HG03342 (cell line): ENCODE results near the gene TEX13A.
"Not testable (repeated sequence)": the region's sequence is repeated elsewhere in the genome, so short reads cannot be mapped to it uniquely, and the experiment has no call there.

Experiments
- ATAC-seq: cut with Tn5 transposase; IDR thresholded peaks from one replicate; pipeline ENCODE4 v1.9.1; 2021; ENCODE audit warnings: mild to moderate bottlenecking, moderate library complexity; ENCODE audit not compliant: unreplicated experiment

TEX13A gene, protein sequence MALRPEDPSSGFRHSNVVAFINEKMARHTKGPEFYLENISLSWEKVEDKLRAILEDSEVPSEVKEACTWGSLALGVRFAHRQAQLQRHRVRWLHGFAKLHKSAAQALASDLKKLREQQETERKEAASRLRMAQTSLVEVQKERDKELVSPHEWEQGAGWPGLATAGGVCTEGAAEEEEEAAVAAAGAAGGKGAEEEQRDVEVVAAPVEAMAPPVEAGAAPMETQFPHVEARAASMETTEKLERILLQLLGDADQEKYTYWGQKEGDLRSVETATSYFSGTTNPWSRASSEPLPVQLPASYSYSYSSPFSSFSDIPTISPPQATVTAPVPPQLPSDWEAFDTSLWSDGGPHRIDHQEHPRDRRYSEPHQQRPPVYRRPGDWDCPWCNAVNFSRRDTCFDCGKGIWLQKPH

DNA sequence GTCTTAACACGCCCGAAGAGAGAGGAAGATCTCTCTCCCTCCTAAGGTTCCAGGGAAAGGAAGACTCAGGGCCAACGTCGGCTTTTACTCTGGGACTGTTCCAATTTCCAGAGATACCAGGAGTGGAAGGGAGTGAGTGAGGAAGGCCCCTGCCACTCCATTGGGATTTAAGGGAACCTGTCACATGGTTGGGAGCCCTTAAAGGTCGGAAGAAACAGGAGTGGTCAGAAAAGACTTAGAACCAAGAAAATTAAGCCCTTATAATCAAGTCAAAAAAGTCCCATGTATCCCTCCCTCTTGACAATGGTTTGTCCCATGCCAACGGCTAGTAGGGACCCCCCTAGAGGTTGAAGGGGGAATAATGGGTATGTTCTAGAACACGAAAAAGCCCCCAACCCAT lies at the start of gene TEX13A:
TEX13A (minus strand) TSS at position 59 of the 400 bp plus-strand sequence. CDS start 297 bp downstream, outside the sequence.
- ATAC-seq, result no peak

DNA sequence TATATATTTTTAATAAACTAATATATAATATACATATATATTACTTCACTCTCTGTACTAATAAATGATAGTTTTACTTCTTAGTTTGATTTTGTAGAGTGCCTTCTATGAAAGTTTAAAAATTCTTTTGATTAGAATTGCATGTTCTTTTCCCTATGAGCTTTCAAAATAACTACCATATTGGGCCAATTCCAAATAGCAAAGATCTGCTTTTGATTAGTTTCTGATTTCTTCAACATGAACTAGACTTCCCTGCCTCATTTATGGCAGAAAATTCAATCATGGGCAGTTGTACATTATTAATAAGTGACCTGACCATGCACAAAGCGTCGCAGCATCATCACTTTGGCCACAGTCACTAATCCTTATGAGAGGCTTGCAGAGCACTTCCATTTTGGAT lies 48.9 kb upstream of the TEX13A start:
- no peak for ATAC-seq

DNA sequence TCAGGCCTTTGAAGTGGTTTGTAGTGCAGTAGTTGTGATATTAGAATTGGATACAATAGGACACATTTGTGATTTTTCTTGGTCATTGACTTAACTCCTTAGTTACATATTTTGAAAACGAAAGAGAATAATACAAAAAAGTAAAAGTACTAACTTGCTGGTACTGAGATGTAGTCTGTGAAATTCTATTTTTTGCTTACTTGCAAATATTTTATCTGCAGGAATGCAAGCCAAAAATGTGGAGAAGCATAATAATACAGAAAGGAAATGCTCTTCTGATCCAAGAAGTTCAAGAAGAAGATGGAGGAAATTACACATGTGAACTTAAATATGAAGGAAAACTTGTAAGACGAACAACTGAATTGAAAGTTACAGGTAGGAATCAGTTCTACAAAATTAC lies 46.7 kb upstream of the TEX13A start:
- ATAC-seq, result no peak

DNA sequence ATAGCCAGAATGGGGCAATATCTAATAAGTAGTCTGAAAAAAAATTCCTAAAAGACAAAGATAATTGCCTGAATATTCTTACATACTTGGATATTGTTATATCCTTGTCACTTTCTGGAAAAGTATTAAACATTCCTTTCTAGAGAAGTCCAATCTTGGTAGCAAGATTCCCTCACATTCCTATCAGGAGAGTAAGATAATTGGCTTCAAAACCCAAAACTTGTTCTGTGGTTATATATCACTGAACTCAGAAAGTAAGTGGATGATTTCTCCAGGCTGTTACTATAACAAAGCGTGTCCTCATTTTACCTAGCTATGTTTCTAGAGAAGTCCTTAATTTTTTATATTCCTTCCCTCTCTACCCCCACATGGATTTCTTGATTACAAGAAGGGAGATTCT lies 46.0 kb upstream of the TEX13A start:
- ATAC-seq, result no peak

DNA sequence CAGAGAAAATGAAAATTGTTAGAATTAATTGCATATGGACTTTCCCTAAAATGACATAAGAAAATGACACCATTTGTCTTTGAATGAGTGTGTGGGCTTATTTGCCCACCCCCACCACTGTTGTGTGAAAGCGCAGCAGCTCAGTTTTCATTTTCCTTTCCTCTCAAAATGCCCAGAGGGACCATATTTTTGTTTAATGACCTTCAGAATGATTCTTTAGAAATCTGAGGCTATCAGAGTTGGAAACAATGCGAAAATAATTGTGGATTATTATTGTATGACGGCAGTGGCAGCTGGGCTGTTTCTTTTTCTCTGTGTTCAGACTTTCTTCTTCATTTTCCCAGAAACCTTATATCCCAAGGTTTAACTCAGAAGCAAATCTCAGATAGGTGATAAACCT lies 44.6 kb upstream of the TEX13A start:
- ATAC-seq, result no peak

DNA sequence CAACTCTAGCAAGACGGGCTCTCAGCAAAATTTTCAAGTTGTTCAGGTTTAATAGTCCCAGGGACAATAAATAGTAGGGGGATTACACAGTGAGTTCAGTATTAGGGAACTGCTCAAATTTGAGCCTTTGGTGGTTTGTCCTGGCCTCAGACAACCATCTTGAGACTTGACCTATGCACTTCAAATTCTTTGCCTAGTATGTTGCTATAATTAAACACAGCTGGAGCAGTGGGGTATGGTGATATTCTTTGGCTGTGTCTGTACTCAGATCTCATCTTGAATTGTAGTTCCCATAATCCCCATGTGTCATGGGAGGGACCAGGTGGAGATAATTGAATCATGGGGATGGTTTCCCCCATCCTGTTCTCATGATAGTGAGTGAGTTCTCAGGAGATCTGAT lies 43.3 kb upstream of the TEX13A start:
- ATAC-seq, result no peak

DNA sequence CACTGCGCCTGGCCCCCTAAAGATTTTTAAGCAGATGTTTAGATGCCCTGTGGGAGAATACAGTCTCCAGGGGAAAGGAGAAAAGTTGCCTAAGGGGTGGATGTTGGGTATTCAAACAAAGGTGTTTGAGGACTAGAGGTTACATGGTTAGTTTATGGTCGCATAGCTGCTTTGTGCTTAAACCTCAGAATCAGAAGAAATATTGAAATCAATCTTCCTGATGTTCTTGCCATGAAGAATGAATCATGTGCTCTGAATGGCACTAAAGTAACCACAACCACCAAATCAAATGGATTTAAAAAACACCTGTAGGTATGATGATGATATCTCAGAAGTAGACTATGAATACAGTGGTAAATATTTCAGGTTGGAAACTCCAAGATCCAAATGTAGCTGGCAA lies 42.7 kb upstream of the TEX13A start:
- no peak for ATAC-seq

DNA sequence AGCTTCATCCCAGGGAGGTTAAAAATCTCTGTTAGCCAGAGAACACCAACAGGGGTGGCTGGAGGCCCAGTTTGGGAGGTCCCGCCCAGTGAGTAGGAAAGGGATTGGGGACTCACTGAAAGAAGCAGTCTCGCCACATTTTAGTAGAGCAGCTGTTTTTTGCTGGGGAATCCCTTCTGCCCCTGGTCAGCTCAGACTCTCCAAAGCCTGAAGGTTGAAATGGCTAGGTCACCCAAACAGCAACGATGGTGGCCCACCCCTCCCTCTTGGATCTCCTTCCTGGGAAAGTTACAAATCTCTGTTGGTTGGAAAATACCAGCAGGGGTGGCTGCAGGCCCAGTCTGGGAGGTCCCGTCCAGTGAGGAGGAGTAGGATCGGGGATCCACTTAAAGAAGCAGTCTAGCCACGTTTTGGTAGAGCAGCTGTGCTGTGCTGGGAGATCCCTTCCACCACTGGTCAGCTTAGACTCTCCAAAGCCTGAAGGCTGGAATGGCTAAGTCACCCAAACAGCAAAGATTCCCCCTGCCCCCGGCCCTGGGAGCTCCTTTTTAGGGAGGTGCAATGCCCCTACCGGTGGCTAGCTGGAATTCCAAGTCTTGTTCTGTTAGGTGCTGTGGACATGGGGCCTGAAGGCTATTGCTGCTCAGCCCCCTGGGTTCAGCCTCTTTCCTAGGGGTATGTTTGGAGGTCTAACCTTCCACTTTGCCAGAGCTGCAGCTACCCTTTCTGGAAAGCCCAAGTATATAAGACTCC lies 40.0 kb upstream of the TEX13A start:
- no peak for ATAC-seq

DNA sequence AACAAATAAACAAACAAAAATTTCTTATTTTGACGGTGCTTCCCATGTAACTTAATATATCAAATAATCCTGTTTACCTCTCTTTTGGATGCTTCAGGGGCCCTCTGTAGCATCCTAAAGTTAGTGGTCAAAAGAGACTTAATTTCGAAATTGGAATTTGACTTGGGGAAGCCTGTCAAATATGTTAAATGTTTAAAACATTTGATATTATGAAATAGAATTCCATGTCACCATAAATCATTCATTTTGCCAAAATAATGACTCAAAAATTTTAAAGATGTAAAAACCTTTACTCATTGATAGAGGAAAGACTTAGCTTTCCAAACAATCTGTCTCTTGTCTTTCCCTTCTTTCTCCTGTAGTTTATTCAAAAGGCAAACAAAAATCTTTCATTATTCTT lies 20.6 kb upstream of the TEX13A start:
- ATAC-seq, result no peak

DNA sequence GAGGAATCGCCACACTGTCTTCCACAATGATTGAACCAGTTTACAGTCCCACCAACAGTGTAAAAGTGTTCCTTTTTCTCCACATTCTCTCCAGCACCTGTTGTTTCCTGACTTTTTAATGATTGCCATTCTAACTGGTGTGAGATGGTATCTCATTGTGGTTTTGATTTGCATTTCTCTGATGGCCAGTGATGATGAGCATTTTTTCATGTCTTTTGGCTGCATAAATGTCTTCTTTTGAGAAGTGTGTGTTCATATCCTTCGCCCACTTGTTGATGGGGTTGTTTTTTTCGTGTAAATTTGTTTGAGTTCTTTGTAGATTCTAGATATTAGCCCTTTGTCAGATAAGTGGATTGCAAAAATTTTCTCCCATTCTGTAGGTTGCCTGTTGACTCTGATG lies 16.9 kb upstream of the TEX13A start:
- ATAC-seq, result not testable (repeated sequence)

DNA sequence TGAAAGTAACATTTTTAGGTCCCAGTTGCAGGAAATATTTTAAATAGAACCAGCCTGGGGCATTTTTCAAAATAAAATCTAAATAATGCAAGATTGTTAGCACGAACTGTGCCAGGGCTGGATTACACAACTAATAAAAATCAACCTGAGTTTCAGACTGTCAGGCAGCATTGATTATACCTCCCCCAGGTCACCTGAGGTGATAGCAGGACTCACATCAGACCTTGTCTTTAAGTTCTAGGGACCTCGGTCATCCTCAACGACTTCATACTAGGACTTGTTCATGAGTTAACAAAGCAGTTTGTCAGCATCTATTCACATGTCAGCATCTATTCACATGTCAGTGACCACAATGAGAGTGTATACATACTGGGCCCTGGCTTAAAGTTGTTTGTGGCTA lies 8.7 kb upstream of the TEX13A start:
- no peak for ATAC-seq

DNA sequence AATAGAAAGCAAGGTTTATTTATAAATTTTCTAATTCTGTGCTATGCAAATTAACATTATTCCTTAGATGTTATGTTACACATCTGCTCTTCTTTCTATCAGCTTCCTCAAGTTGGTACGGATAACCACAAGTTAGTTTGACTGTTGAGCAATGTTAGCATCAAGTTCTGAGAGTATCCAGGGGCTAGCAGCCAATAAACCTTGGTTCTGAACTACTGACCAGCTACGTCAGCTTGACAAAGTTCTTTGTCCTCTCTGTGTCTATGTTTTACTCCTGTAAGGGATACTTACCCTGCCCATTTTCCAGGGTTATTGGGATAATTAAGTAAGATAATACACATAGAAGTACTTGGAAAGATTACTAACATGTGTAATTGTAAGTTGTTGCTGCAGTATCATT lies 8.1 kb upstream of the TEX13A start:
- ATAC-seq, result no peak

DNA sequence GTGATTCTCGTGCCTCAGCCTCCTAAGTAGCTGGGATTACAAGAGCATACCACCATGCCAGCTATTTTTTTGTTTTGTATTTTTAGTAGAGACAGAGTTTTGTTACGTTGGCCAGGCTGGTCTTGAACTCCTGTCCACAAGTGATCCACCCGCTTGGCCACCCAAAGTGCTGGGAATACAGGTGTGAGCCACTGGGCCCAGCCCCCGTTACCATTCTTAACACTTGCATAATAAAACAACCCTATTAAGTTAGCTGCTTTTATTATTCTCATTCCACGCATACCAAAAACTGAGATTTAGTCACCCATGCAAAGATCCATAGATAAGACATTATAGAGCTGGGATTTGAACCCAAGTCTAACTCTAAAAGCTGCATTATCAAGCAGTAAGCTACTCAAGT lies 6.0 kb upstream of the TEX13A start:
- no peak for ATAC-seq

DNA sequence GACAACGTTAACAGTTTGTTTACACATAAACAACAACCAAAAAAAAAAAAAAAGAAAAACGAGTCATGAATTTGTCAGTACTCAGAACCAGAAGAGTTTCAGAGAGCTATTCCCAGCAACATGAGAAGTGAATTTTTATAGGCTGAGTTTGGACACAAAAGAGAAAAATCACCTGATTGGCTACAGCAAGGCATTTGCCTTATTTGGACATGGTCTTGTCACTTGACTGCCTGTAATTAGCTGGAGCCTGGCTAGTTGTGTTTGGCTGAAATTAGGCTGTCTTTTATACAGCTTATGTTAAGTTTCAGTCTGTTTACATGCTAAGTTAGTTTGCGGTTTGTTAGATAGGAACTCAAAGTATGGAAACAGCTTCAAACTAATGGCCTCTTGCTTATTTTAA lies 880 bp upstream of the TEX13A start:
- no peak for ATAC-seq

DNA sequence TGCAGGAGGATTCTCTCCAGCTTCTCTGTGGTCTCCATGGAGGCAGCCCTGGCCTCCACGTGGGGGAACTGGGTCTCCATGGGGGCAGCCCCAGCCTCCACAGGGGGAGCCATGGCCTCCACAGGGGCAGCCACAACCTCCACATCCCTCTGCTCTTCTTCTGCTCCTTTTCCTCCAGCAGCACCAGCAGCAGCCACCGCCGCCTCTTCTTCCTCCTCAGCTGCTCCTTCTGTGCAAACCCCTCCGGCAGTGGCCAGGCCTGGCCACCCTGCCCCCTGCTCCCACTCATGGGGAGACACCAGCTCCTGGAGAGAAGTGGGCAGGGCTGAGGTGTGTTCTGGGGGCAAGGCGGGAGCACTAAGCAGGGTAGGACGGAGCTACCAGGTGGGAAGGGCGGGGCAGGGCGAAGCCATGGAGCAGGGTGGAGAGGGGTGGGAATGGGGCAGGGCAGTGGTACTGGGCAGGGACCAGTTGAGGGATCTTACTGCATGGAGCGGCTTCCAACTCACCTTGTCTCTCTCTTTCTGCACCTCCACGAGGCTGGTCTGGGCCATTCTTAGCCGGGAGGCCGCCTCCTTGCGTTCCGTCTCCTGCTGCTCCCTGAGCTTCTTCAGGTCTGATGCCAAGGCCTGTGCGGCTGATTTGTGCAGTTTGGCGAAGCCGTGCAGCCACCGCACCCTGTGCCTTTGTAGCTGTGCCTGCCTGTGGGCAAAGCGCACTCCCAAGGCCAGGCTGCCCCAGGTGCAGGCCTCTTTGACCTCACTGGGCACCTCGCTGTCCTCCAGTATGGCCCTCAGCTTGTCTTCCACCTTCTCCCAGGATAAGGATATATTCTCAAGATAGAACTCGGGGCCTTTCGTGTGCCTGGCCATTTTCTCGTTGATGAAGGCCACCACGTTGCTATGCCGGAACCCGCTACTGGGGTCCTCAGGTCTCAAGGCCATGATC lies 766 bp downstream of the TEX13A start:
- no peak for ATAC-seq

DNA sequence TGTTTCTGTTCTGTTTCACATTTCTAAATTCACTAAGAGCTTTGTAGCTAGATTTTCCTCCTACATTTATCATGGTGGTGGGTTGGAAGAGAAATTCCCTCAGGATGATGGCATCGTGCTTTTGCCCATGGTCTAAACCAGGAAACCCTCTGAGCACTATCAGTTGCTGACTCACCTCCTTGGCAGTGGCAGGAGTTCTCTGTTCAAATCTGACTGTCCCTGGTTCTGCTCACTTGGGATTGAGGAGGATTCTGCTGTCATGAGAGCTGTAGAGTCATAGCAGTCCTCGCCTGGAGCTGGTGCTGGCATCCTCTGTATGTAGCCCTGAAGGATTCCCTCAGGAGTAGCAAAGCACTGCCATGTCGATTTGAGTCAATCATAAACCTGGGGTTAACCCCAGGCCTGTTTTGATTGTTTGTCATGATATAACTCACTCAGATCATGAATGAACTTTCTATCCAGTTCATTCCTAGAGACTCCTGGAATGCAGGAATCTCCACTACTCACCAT lies 9.4 kb downstream of the TEX13A start:
- ATAC-seq, result no peak

DNA sequence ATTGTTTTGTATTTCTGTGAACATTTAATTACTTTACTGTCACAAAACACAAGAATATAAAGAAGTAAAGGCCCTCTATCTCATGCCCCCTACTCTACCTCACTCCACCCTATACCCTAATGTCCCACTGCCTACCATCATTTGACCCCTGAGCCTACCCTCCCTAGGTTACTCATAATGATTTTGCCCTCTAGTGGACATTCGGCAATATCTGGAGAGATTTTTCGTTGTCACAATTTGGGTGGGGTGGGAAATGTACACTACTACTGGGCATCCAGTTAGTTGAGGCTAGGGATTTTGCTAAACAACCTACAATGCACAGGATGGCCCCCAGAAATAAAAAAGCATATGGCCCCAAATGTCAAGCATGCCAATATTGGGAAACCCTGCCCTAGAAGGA lies 10.2 kb downstream of the TEX13A start:
- no peak for ATAC-seq

DNA sequence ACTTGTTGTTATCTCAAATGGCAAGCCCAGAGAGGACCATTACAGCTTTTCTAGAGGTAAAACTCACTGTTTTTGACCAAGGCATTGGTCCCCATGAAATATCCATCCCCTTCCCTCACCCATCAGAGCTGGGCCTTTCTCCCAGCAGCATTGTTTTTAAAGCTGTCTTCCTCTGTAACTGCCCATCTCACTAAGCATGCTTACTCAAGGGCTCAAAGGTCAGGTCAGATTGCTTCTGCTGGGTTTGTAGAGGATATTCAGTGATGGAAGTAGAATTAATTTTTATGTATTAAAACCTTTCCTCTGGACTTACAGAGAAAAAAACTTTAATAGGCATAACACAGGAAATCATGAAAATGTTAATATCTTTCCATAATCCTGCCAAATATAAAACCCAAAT lies 11.1 kb downstream of the TEX13A start:
- no peak for ATAC-seq

DNA sequence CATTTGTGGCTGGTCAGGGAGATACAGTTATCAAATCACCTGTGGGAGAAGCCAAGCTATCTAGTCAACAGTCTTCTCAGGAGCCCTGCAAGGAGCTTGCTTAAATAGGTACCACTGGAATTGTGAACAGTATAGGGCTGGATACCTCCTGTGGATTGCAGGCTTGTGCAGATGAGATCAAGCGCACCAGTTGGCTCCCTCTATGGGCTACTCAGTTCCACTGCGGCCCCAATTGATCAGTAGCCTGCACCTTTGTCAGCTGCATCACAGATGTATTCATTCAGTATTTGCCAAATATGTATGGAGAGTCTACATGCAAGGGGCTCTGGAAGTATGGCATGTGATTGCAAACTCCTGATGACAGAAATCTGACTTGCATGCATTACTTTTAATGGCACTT lies 28.6 kb downstream of the TEX13A start:
- peak; percentile 84 for ATAC-seq

DNA sequence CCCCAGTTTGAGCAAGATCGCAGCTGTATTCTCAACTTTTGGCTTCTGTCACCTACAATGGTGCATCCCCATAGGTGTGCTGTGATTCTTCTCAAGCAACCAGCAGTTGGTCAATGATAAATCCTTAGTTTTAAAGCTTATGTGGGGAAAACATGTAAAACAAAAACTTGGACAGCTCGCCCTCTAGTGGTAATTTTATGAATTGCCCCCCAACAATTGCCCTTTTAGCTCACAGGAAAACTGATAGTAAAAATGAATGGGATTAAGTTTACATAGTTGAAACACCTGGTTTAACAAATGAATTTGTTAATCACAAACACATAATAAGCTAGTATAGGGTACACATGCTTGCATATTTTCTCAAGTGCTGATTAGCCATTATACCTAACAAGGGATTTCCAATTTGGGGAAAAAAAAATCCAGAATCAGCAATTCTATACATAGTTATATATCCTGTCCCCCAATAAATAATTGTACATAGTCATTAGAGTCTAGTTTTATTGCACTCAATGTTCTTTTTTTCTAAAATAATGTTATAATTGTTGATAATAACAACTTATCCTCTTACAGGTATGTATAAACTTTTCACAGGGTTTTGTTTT lies 30.1 kb downstream of the TEX13A start:
- ATAC-seq, result no peak

DNA sequence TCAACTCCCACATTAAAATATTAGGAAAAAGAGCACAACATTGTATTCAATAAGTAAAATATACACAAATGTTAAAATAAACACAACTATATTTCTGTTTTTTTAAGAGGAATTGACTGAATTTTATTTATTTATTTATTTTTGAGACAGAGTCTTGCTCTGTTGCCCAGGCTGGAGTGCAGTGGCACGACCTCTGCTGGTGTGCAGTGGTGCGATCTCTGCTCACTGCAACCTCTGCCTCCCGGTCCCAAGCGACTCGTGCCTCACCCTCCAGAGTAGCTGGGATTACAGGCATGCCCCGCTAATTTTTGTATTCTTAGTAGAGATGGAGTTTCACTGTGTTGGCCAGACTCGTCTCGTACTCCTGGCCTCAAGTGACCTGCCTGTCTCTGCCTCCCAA lies 31.4 kb downstream of the TEX13A start:
- ATAC-seq, result no peak
